Ishikawa (cell line): ENCODE results near the gene DHODH.

Experiments used
- CEBPB ChIP-seq: IDR thresholded peaks from 2 replicates; pipeline ENCODE4 v1.6.1; 2012
- CREB1 ChIP-seq: IDR thresholded peaks from 2 replicates; pipeline ENCODE4 v1.6.1; 2012; ENCODE audit warnings: low read depth
- EGR1 ChIP-seq: IDR thresholded peaks from 2 replicates; pipeline ENCODE4 v1.6.1; 2012
- EP300 ChIP-seq: IDR thresholded peaks from 2 replicates; pipeline ENCODE4 v1.6.1; 2012; ENCODE audit warnings: borderline replicate concordance
- FOXM1 ChIP-seq: IDR thresholded peaks from 2 replicates; pipeline ENCODE4 v1.6.1; 2012; ENCODE audit warnings: low read depth, borderline replicate concordance
- NFIC ChIP-seq: IDR thresholded peaks from 2 replicates; pipeline ENCODE4 v1.6.1; 2012
- RAD21 ChIP-seq: IDR thresholded peaks from 2 replicates; pipeline ENCODE4 v1.6.1; 2012; ENCODE audit warnings: low read depth
- TAF1 ChIP-seq: IDR thresholded peaks from 2 replicates; pipeline ENCODE4 v1.6.1; 2012; ENCODE audit warnings: low read depth, mild to moderate bottlenecking
- TCF12 ChIP-seq: IDR thresholded peaks from 2 replicates; pipeline ENCODE4 v1.6.1; 2012; ENCODE audit warnings: low read depth
- TEAD4 ChIP-seq: IDR thresholded peaks from 2 replicates; pipeline ENCODE4 v1.6.1; 2012
- USF1 ChIP-seq: IDR thresholded peaks from 2 replicates; pipeline ENCODE4 v1.6.1; 2012
- YY1 ChIP-seq: IDR thresholded peaks from 2 replicates; pipeline ENCODE4 v1.6.1; 2012; ENCODE audit warnings: low read depth
- ZBTB7A ChIP-seq: IDR thresholded peaks from 2 replicates; pipeline ENCODE4 v1.6.1; 2012; ENCODE audit warnings: low read depth
- TF ChIP-seq, protein P1 (sequence below): IDR thresholded peaks from 2 replicates; pipeline ENCODE4 v1.6.1; 2012; ENCODE audit warnings: low read depth, mild to moderate bottlenecking
- TF ChIP-seq, protein P2 (sequence below): IDR thresholded peaks from 2 replicates; pipeline ENCODE4 v1.6.1; 2012

DHODH gene

DNA sequence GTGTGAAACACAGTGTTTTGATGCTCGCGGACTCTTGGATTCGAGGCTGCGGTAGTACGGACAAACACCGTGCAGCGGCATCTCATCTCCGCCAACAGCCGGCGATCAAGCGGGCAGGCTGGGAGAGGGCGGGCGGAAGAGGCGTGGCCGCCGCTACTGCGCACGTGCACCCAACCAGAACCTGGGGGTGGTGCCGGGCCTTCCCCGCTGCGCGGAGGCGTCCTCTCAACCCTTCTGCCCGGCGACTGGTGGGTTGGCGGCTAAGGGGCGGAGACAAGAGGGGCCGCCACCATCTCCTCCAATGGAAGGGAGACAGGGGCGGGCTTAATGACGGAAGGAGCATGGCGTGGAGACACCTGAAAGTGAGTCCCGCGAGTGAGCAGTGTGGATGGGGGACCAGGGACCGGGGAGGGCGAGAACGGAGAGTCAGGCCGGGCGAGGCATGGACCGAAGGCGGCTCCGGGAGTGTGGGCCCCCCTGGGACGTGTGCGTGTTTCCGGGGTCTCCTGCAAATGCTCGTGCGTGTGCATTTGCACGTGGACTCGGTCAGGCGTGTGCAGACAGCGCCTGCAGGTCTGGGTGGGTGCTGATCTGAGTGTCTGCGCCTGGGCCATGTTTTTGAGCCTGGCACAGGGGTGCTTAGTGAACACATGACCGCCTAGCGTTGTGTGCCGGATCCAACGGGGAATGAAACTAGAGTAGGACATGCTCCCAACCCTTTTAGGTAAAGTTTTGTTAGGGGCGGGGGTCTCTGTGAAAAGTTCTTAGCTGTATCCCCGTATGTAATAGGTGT is at the start of gene DHODH:
Gene DHODH (plus strand): TSS at position 321 of the 793 bp plus-strand sequence. CDS start 21 bp downstream, at position 342.
- TF ChIP-seq FOXM1 (no peak), USF1 (peak; percentile 60), TAF1 (peak; percentile 90), CREB1 (peak; percentile 55), YY1 (peak; percentile 81), EGR1 (no peak)
- TF ChIP-seq, protein P1, sequence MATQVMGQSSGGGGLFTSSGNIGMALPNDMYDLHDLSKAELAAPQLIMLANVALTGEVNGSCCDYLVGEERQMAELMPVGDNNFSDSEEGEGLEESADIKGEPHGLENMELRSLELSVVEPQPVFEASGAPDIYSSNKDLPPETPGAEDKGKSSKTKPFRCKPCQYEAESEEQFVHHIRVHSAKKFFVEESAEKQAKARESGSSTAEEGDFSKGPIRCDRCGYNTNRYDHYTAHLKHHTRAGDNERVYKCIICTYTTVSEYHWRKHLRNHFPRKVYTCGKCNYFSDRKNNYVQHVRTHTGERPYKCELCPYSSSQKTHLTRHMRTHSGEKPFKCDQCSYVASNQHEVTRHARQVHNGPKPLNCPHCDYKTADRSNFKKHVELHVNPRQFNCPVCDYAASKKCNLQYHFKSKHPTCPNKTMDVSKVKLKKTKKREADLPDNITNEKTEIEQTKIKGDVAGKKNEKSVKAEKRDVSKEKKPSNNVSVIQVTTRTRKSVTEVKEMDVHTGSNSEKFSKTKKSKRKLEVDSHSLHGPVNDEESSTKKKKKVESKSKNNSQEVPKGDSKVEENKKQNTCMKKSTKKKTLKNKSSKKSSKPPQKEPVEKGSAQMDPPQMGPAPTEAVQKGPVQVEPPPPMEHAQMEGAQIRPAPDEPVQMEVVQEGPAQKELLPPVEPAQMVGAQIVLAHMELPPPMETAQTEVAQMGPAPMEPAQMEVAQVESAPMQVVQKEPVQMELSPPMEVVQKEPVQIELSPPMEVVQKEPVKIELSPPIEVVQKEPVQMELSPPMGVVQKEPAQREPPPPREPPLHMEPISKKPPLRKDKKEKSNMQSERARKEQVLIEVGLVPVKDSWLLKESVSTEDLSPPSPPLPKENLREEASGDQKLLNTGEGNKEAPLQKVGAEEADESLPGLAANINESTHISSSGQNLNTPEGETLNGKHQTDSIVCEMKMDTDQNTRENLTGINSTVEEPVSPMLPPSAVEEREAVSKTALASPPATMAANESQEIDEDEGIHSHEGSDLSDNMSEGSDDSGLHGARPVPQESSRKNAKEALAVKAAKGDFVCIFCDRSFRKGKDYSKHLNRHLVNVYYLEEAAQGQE: 0 out of 2 replicates have a peak, but pooled peaks have one; percentile 16
- TF ChIP-seq, protein P2, sequence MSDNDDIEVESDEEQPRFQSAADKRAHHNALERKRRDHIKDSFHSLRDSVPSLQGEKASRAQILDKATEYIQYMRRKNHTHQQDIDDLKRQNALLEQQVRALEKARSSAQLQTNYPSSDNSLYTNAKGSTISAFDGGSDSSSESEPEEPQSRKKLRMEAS: peak; percentile 90

- TF ChIP-seq TAF1: no peak
- no peak for TF ChIP-seq EGR1
- TF ChIP-seq CEBPB: no peak
- peak; percentile 96 for TF ChIP-seq RAD21
Measured at GRCh38 chr16:71961066-71962039, 47.2 kb upstream of the DHODH start.

DNA sequence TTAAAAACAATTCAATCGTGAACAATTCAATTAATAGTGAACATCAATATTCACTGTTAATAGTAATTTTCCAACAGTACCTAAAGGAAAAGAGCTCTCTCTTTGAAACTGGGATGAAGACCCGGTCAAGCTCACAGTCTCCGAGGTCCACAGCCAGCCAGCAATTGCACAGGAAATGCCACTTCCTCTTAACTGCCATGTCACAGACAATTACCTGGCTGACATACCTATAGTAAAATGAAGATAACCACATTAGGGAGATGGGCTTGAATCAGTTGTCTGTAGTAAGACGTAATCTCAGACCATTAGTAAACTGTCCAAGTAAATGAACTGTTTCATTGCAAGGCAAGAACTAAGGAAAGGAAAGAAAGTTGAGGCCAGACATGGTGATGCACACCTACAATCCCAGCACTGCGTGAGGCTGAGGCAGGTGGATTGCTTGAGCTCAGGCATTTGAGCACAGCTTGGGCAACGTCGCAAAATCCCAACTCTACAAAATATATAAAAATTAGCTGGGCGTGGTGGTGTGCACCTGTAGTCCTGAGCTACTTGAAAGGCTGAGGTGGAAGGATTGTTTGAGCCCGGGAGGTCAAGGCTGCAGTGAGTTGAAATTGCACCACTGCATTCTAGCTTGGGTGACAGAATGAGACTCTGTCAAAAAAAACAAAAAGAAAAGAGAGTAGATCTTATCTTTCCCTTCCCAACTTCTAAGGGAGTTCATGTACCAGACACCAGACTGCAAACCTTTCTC is 45.2 kb upstream of the DHODH start:
- TF ChIP-seq ZBTB7A (no peak), TAF1 (no peak), EGR1 (no peak), USF1 (no peak), RAD21 (no peak), EP300 (no peak), NFIC (no peak), TCF12 (no peak), CREB1 (no peak), CEBPB (no peak), YY1 (no peak), FOXM1 (no peak), TEAD4 (no peak)
- TF ChIP-seq, protein P2: no peak
- TF ChIP-seq, protein P1: no peak

- TF ChIP-seq RAD21 (no peak), CREB1 (no peak), CEBPB (no peak), EP300 (no peak), NFIC (no peak), TAF1 (no peak), ZBTB7A (no peak), TCF12 (no peak), YY1 (no peak), TEAD4 (no peak), USF1 (no peak)
- TF ChIP-seq, protein P2: no peak
Measured at GRCh38 chr16:71965223-71965622, 43.3 kb upstream of the DHODH start.
